Hepatocyte (in vitro differentiated cells): ENCODE results near the gene GALNT5. TPM values are rescaled to one million over a fixed set of nuclear protein-coding genes. Genes with fewer than 3 reads are reported as not detected.
"Not testable (repeated sequence)": the region's sequence is repeated elsewhere in the genome, so short reads cannot be mapped to it uniquely, and the experiment has no call there.

Experiments used
- DNase-seq: peaks from one replicate; pipeline ENCODE4 v3.0.0-alpha.2; 2016; ENCODE audit warnings: low spot score
- H2AFZ ChIP-seq: fragments of 200-600 bp; sonication (generic); 2 replicates; pipeline ENCODE4 v1.6.0; 2016; ENCODE audit warnings: antibody characterized with exemption, mild to moderate bottlenecking
- H3K27ac ChIP-seq: fragments of 200-600 bp; sonication (generic); 2 replicates; pipeline ENCODE4 v1.5.1; 2016; ENCODE audit warnings: mild to moderate bottlenecking
- H3K27me3 ChIP-seq: fragments of 200-600 bp; sonication (generic); 2 replicates; pipeline ENCODE4 v1.6.1; 2016
- H3K36me3 ChIP-seq: fragments of 200-600 bp; sonication (generic); replicated peaks from 2 replicates; pipeline ENCODE4 v1.5.1; 2016; ENCODE audit warnings: low read depth; ENCODE audit not compliant: insufficient read depth
- H3K4me1 ChIP-seq: fragments of 200-600 bp; sonication (generic); 2 replicates; pipeline ENCODE4 v1.5.1; 2016; ENCODE audit warnings: mild to moderate bottlenecking, moderate library complexity; ENCODE audit not compliant: insufficient read depth
- H3K4me2 ChIP-seq: fragments of 200-600 bp; sonication (generic); 2 replicates; pipeline ENCODE4 v1.6.0; 2016
- H3K4me3 ChIP-seq: fragments of 200-600 bp; sonication (generic); 2 replicates; pipeline ENCODE4 v1.5.1; 2016; ENCODE audit warnings: mild to moderate bottlenecking
- H3K79me2 ChIP-seq: fragments of 200-600 bp; sonication (generic); 2 replicates; pipeline ENCODE4 v1.6.0; 2017; ENCODE audit warnings: mild to moderate bottlenecking
- H3K9me2 ChIP-seq: fragments of 200-600 bp; sonication (generic); replicated peaks from 2 replicates; pipeline ENCODE4 v1.6.0; 2017; ENCODE audit warnings: mild to moderate bottlenecking; ENCODE audit not compliant: insufficient read depth
- H3K9me3 ChIP-seq: fragments of 200-600 bp; sonication (generic); 2 replicates; pipeline ENCODE4 v1.5.1; 2016; ENCODE audit warnings: low read depth, mild to moderate bottlenecking
- H4K20me1 ChIP-seq: fragments of 200-600 bp; sonication (generic); 2 replicates; pipeline ENCODE4 v1.6.0; 2016; ENCODE audit warnings: mild to moderate bottlenecking; ENCODE audit not compliant: insufficient read depth, poor library complexity, severe bottlenecking
- EZH2 ChIP-seq: fragments of 200-600 bp; sonication (generic); IDR thresholded peaks from 2 replicates; pipeline ENCODE4 v1.6.1; 2016; ENCODE audit warnings: antibody characterized with exemption, mild to moderate bottlenecking, borderline replicate concordance
- EZH2phosphoT487 ChIP-seq: fragments of 200-600 bp; sonication (generic); IDR thresholded peaks from one replicate; pipeline ENCODE4 v1.6.1; 2018; ENCODE audit warnings: antibody characterized with exemption, mild to moderate bottlenecking, low read depth, moderate library complexity; ENCODE audit not compliant: unreplicated experiment, severe bottlenecking
- WGBS: methylation state at CpG from one replicate; pipeline ENCODE4 v1.1.6; 2016; ENCODE audit warnings: low lambda C conversion rate; ENCODE audit errors: missing lambda C conversion rate; 5-methylcytosine and 5-hydroxymethylcytosine counted together
- polyA plus RNA-seq: library from polyadenylated mRNA; unstranded; fragments of >200 nt; fragmentation: Nextera tagmentation; extraction: Ambion mirVana; gene quantifications from 2 replicates; pipeline ENCODE4 v1.2.1, GENCODE V29; 2016
- total RNA-seq: library from RNA; depleted of rRNA; stranded (reverse); fragments of >200 nt; gene quantifications from 2 replicates; pipeline ENCODE4 v1.2.3, GENCODE V29; 2014
- TF ChIP-seq, protein P1 (sequence below): fragments of 200-600 bp; sonication (generic); IDR thresholded peaks from 2 replicates; pipeline ENCODE4 v1.5.1; 2016; ENCODE audit warnings: antibody characterized with exemption, mild to moderate bottlenecking; ENCODE audit not compliant: poor library complexity

GALNT5 gene
- total and polyA plus RNA-seq, 2 experiments from 2014 or later: 6.0 to 16.3 TPM

DNA sequence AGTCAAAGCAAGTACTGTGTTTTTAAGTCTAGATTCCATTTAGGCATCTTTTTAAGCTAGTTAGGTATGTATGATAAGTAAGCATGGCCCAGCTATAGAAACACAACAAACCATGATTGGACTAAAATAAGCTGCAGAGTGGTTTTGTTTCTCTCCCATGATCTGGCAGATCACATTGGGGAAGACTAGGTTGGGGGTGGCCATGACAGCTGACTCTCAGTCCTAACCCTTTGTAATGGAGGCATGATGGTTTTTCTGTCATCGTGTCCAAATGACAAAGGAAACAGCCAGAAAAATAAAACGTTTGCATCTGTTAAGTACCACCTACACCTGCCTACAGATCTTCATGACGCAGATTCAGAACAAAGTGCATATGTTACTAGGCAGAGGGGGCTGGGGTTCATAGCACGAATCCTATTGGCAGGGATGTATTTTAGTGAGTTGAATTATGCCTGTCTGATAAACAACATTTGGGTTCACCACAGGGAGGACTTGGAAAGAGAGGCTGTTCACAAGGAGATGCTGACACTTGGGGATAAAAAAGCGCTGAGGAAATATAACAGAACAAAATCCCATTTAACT lies 33.8 kb upstream of the GALNT5 start:
- no peak overlapping the region for H3K4me2 ChIP-seq
- no peak for TF ChIP-seq EZH2phosphoT487
- TF ChIP-seq EZH2: no peak
- TF ChIP-seq, protein P1, sequence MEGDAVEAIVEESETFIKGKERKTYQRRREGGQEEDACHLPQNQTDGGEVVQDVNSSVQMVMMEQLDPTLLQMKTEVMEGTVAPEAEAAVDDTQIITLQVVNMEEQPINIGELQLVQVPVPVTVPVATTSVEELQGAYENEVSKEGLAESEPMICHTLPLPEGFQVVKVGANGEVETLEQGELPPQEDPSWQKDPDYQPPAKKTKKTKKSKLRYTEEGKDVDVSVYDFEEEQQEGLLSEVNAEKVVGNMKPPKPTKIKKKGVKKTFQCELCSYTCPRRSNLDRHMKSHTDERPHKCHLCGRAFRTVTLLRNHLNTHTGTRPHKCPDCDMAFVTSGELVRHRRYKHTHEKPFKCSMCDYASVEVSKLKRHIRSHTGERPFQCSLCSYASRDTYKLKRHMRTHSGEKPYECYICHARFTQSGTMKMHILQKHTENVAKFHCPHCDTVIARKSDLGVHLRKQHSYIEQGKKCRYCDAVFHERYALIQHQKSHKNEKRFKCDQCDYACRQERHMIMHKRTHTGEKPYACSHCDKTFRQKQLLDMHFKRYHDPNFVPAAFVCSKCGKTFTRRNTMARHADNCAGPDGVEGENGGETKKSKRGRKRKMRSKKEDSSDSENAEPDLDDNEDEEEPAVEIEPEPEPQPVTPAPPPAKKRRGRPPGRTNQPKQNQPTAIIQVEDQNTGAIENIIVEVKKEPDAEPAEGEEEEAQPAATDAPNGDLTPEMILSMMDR: no peak
- no peak overlapping the region for H3K27ac ChIP-seq
- no peak for DNase-seq
- H3K9me2 ChIP-seq: no peaks in the 10 kb centered on the region
- no peaks in the 10 kb centered on the region for H3K27me3 ChIP-seq
- H2AFZ ChIP-seq: no peak overlapping the region
- no peaks in the 10 kb centered on the region for H3K79me2 ChIP-seq
- 84% methylated on average over 5 of the region's 5 CpGs for WGBS
- H3K4me3 ChIP-seq: no peak overlapping the region
- no peaks in the 10 kb centered on the region for H3K4me1 ChIP-seq
- H3K36me3 ChIP-seq: no peaks in the 10 kb centered on the region
- no peaks in the 10 kb centered on the region for H3K9me3 ChIP-seq
- no peaks in the 10 kb centered on the region for H4K20me1 ChIP-seq

- H3K27me3 ChIP-seq, H4K20me1 ChIP-seq, H3K36me3 ChIP-seq, H3K4me1 ChIP-seq, DNase-seq, H3K9me3 ChIP-seq, H3K9me2 ChIP-seq, H3K4me3 ChIP-seq, H3K79me2 ChIP-seq, H2AFZ ChIP-seq, H3K27ac ChIP-seq, H3K4me2 ChIP-seq: not testable (repeated sequence)
- WGBS: 93% methylated on average over 2 of the region's 2 CpGs
Measured at GRCh38 chr2:157224448-157224847, 33.1 kb upstream of the GALNT5 start.

- no peak overlapping the region for H3K4me2 ChIP-seq
- no peaks in the 10 kb centered on the region for H3K36me3 ChIP-seq
- DNase-seq: no peak
- H3K27me3 ChIP-seq: no peaks in the 10 kb centered on the region
- no peaks in the 10 kb centered on the region for H4K20me1 ChIP-seq
- H3K9me2 ChIP-seq: no peaks in the 10 kb centered on the region
- no peak overlapping the region for H2AFZ ChIP-seq
- H3K79me2 ChIP-seq: no peaks in the 10 kb centered on the region
- 60% methylated on average over 1 of the region's 1 CpG for WGBS
- no peak overlapping the region for H3K4me3 ChIP-seq
- no peaks in the 10 kb centered on the region for H3K4me1 ChIP-seq
- no peak overlapping the region for H3K27ac ChIP-seq
- H3K9me3 ChIP-seq: no peaks in the 10 kb centered on the region
- TF ChIP-seq EZH2 (no peak), EZH2phosphoT487 (no peak)
- TF ChIP-seq, protein P1: no peak
Measured at GRCh38 chr2:157227592-157227991, 29.9 kb upstream of the GALNT5 start.

GRCh38 chr2:157228946-157229345 lies 28.6 kb upstream of the GALNT5 start:
- H3K27me3 ChIP-seq: no peaks in the 10 kb centered on the region

More at GRCh38 chr2:157228946-157229345, 28.6 kb upstream of the GALNT5 start:
- Histone ChIP-seq H4K20me1 (no peaks in the 10 kb centered on the region), H3K27ac (no peak overlapping the region), H3K4me2 (no peak overlapping the region), H3K4me1 (no peaks in the 10 kb centered on the region), H2AFZ (no peak overlapping the region), H3K79me2 (no peaks in the 10 kb centered on the region), H3K9me3 (no peaks in the 10 kb centered on the region), H3K36me3 (no peaks in the 10 kb centered on the region), H3K4me3 (no peak overlapping the region), H3K9me2 (no peaks in the 10 kb centered on the region)
- no peak for DNase-seq
- TF ChIP-seq, protein P1: no peak
- TF ChIP-seq EZH2phosphoT487: no peak
- TF ChIP-seq EZH2: no peak
